Measurements from ENCODE around the gene TRMT112.
A peak's percentile ranks its signal among the peaks of the same experiment; 100 is the strongest.

Gene TRMT112

GRCh38 chr11:64349404-64349803 is 32.0 kb upstream of the TRMT112 start:
- no peak for DNase-seq

GRCh38 chr11:64349025-64349387 is 31.6 kb upstream of the TRMT112 start:
- no peak for DNase-seq

DNA sequence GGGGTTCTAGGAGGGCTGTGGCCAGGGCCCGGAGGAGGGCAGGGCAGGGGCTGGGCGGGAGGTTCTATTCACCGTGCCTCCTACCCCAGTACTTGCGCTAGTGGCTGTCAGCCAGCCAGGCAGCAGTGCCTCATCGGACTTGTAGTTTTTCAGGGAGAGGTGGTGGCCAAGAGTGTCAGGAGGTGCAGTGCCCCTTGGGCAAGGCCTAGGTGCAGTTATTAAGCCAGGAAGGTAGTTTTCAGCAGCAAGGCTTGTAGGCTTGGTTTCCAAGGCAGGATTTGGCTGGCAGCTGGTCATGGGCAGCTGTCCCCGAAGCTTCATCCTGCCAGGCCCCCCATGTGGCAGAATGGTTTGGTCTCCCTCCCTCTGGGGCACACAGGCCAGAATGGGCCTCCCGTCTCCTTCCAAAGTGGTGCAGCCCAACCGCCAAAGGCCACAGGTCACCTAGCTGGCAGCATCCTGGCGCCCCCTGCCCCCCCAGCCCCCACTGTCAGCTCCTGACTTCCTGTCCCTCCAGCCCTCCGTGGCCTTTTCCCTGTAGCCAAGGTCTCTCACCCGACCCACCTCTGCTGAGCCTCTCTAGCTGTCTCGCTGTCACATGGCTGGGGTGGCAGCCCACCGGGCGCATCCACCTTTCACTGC is 31.1 kb upstream of the TRMT112 start:
- no peak for DNase-seq

GRCh38 chr11:64347193-64347867 is 30.0 kb upstream of the TRMT112 start:
- no peak for DNase-seq

GRCh38 chr11:64344787-64345186 is 27.4 kb upstream of the TRMT112 start:
- no peak for DNase-seq

DNA sequence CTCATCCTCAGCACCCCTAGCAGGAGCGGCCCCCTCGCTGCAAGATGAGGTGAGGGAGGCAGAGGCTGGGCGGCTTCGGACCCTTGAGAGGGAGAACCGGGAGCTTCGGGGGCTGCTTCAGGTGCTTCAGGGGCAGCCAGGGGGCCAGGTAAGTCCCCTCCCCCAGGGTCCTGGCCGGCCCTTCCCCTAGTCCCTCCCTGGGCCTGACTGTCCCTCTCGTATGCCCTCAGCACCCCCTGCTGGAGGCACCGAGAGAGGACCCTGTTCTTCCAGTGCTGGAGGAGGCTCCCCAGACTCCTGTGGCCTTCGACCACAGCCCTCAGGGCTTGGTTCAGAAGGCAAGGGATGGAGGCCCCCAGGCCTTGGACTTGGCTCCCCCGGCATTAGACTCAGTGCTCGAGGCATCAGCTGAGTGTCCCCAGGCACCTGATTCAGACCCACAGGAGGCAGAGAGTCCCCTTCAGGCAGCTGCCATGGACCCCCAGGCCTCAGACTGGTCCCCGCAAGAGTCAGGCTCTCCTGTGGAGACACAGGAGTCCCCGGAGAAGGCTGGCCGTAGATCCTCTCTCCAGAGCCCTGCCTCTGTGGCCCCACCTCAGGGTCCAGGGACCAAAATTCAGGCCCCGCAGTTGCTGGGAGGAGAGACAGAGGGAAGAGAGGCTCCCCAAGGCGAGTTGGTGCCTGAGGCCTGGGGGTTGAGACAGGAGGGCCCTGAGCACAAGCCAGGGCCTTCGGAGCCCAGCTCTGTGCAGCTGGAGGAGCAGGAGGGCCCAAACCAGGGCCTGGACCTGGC is 26.6 kb upstream of the TRMT112 start:
- no peak for DNase-seq

GRCh38 chr11:64342869-64343745 is 25.7 kb upstream of the TRMT112 start:
- no peak for DNase-seq

GRCh38 chr11:64341851-64342791 is 24.8 kb upstream of the TRMT112 start:
- DNase-seq, result peak; percentile 89

DNA sequence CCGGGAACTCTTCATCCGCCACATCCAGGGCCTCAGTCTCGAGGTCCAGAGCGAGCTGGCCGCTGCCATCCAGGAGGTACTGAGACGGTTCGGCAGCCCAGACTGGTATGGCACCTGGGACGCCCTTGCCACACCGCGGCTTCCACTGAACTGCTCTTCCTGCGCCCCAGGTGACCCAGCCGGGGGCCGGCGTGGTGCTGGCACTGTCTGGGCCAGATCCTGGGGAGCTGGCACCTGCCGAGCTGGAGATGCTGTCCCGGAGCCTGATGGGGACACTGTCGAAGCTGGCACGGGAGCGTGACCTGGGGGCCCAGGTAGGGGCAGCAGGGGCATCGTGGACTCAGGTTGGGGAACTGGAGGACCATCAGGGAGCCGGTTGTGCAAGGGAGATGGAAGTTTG is 24.1 kb upstream of the TRMT112 start:
- DNase-seq, result no peak

- peak; percentile 80 for DNase-seq
These were observed 23.4 kb upstream of the TRMT112 start for GRCh38 chr11:64340671-64341335.

DNA sequence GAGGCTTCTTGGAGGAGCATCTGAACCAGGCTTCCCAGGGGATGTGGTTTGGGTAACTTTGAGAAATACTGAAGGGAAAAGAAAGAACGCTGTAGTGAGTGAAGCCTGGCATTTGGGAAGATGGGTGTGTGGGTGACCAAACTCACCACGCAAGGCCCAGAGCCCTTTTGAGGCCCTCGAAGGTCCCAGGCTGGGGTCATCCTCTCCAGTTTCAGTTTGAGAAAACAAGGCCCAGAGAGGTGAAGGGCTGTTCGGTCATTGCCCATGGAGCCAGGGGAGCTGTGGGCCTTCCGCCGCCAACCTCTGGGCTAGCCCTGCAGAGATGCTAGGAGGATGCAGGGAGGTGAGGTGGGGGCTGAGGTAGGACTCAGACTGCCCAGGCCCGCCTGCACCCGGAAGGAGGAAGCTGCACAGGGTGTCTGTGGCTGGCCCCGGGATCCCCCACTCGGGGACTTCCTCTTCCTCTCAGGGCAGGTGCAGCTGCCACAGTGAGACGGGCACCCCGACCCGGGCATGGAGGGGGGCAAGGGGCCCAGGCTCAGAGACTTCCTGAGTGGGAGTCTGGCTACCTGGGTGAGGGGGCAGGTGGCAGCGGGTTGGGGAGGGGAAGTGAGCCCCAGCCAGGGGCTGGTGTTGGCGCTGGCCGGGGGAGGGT is 22.5 kb upstream of the TRMT112 start, which contains the start of gene CCDC88B:
Gene CCDC88B (plus strand): TSS at position 451 of the 655 bp plus-strand sequence. CDS start 63 bp downstream, at position 514.
- peak; percentile 81 for DNase-seq

- DNase-seq, result no peak
These were observed 21.9 kb upstream of the TRMT112 start for GRCh38 chr11:64339286-64339685.

DNA sequence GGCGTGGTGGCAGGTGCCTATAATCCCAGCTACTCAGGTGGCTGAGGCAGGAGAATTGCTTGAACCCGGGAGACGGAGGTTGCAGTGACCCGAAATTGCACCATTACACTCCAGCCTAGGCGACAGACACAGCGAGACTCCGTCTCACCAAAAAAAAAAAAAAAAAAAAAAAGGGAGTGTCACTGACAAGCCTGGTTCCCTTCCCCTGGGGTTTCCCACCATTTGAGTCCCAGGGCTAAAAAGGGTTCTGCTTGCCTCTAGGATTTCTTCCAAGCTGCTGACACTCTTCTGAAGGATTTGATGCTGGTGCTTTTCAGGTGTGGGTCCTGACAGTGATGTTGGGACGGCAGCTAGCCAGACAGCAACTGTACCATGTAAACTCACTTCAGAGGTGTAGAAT is 21.4 kb upstream of the TRMT112 start:
- no peak for DNase-seq

- DNase-seq, result no peak
These were observed 20.3 kb upstream of the TRMT112 start for GRCh38 chr11:64337538-64338249.

DNA sequence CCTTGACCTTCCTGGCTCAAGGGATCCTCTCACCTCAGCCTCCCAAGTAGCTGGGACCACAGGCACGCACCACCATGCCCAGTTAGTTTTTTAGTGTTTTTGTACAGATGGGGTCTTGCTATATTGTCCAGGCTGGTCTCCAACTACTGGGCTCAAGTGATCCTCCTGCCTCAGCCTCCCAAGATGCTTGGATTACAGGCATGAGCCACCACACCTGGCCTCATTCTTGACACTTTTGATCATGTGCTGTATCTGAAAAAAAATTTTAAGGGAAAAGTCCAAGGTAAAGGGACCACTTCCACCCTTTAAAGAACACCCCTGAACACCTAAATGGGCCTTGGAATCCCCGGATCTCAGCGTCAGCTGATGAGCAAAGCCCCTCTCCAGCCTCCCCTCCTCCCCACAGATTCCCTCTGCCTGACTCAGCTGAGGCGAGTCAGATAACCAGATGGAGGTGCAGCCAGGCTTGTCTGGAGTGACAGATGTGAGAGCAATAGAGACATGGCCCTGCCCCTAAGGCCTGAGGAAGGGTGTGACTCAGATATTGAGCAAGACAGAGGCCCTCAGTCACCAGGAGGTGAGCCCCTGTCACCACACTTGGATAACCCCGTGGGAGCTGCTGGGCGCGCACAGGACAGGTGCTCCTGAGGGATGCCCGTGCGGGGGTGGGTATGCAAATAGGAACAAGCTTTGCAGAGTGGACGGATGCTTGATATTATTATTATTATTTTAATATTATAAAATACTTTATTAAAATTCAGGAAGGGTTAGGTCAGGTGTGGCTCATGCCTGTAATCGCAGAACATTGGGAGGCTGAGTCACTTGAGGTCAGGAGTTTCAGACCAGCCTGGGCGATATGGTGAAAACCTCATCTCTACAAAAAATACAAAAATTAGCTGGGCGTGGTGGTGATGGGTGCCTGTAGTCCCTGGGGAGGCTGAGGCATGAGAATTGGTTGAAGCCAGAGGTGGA is 17.7 kb upstream of the TRMT112 start:
- peak; percentile 34 for DNase-seq

DNA sequence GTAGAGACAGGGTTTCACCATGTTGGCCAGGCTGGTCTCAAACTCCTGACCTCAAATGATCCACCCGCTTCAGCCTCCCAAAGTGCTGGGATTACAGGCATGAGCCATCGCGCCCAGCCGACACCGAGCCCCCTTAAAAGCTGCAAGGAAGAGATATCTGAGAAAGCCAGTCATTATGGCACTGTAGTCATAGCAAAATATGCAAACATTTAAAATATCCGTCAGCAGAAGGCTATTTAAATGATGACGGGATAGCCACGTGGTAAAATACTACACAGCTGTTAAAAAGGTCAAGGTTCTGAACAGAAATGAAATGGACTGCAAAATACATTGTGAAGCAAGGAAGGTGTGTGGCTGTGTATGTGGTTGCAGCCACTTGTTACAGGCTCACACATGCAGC is 16.2 kb upstream of the TRMT112 start:
- DNase-seq, result no peak

DNA sequence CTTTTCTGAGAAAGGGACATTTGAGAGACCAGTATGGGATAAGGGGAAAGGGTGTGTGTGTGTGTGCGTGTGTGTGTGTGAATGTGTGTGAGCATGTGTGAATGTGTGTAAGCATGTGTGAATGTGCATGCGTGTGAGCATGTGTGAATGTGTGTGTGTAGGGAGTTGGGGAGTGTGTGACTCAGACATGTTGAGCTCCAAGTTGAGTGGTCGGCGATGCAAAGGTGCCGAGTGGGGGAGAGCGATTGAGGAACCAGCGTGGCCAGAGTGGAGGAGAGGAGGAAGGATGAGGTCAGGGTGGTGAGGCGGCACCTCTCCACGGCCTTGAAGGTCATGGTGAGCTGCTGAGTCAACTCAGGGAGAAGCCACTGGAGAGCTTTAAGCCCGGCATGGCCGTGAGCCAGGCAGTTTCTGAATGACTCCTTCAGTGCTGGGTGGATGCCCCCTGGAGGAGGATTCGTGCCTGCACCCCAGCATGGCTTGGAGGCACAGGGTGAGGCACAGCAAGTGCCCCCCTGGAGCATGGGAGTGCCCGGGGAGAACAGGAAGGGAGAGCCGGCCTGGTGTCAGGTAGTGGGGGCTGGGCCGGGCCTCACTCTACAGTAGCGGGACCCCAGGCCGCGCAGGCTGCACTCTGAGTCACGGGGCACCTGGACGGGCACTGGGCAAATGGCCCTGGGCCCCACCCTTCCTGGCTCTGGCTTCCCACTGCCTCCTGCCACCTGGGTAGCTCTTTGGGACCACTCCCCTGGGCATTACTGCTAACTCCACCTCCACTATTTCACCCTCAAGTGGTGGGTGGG is 14.4 kb upstream of the TRMT112 start:
- peak; percentile 71 for DNase-seq

DNA sequence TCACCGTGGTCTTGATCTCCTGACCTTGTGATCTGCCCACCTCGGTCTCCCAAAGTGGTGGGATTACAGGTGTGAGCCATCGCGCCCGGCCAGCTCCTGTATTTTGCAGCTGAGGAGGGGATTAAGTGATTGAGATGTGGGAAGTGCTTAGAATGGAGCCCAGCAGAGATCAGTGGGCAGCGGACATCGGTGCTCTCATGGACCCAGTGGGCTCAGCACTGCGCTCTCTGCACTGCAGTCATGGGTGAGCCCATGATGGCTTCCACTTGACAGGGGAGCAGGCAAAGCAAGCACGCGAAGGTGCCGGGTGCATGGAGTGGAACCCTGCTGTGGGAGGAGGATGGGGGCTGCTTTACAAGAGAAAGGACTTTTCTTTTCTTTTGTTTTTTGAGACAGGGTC is 13.5 kb upstream of the TRMT112 start:
- DNase-seq, result no peak
